Fibroblast of skin of back (primary cell): Measurements from ENCODE around the gene PCDHGA10. TPM values are rescaled to one million over a fixed set of nuclear protein-coding genes. Genes with fewer than 3 reads are reported as not detected.
"Not testable (repeated sequence)": the region's sequence is repeated elsewhere in the genome, so short reads cannot be mapped to it uniquely, and the experiment has no call there.

Source experiments
- DNase-seq: peaks from one replicate; pipeline ENCODE4 v3.0.0-alpha.2; 2013
- polyA plus RNA-seq, 2 experiments: library from polyadenylated mRNA; unstranded; fragments of 120-200 nt; gene quantifications; one replicate each; pipeline ENCODE4 v1.2.1, GENCODE V29; 2013; ENCODE audit not compliant: insufficient read length in 2 of 2

PCDHGA10 gene
- 3.5 TPM for polyA plus RNA-seq (2013, experiment 1 of 2; ENCODE audit: insufficient read length)
- polyA plus RNA-seq (2013, experiment 2 of 2; ENCODE audit: insufficient read length): 4.3 TPM

DNA sequence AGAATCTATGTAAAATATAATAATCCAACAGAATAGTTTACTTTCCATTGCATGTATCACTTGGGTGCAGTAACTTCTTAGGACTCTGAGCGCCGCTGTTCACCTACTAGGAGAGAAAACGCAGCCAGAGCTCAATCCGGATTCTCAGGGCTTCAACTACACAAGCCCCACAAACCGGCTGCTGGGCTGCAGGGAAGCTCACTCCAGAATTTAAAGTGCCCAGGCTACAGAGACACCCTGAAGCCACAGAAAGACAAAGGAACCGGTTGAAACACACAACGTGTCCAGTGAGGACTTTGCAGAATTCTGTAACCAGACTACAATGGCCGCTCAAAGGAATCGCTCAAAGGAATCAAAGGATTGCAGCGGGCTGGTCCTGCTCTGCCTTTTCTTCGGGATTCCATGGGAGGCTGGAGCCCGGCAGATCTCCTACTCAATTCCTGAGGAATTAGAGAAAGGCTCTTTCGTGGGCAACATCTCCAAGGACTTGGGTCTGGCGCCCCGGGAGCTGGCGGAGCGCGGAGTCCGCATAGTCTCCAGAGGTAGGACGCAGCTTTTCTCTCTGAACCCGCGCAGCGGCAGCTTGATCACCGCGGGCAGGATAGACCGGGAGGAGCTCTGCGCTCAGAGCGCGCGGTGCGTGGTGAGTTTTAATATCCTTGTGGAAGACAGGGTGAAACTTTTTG, at the start of gene PCDHGA10:
TSS of gene PCDHGA10 (plus strand) at position 134 of the 686 bp plus-strand sequence. CDS start at position 323, 189 bp downstream.
- DNase-seq: peak; percentile 75

- peak; percentile 42 for DNase-seq
Observed at GRCh38 chr5:141363952-141364660, 48.7 kb upstream of the PCDHGA10 start, which contains the start of gene PCDHGA5. Gene PCDHGA5 (plus strand): TSS chr5:141364162. CDS start chr5:141364331, 169 bp downstream.

- DNase-seq: no peak
Observed at GRCh38 chr5:141366016-141366896, 46.5 kb upstream of the PCDHGA10 start.

GRCh38 chr5:141369994-141370848, 42.6 kb upstream of the PCDHGA10 start, which contains the start of gene PCDHGB3:
Gene PCDHGB3 (plus strand): TSS chr5:141370242. CDS start chr5:141370395, 153 bp downstream.
- peak; percentile 69 for DNase-seq

- DNase-seq: no peak
Observed at GRCh38 chr5:141371572-141372475, 41.0 kb upstream of the PCDHGA10 start.

GRCh38 chr5:141373673-141374317, 39.0 kb upstream of the PCDHGA10 start, which contains the start of gene PCDHGA6:
Gene PCDHGA6 (plus strand): TSS chr5:141373891. CDS start chr5:141374084, 193 bp downstream.
- peak; percentile 55 for DNase-seq

- DNase-seq: no peak
Observed at GRCh38 chr5:141374627-141375026, 38.2 kb upstream of the PCDHGA10 start.

- DNase-seq: not testable (repeated sequence)
Observed at GRCh38 chr5:141375444-141376155, 37.2 kb upstream of the PCDHGA10 start.

GRCh38 chr5:141382469-141383294, 30.1 kb upstream of the PCDHGA10 start, which contains the start of gene PCDHGA7:
Gene PCDHGA7 (plus strand): TSS chr5:141382742. CDS start chr5:141382900, 158 bp downstream.
- peak; percentile 55 for DNase-seq

DNA sequence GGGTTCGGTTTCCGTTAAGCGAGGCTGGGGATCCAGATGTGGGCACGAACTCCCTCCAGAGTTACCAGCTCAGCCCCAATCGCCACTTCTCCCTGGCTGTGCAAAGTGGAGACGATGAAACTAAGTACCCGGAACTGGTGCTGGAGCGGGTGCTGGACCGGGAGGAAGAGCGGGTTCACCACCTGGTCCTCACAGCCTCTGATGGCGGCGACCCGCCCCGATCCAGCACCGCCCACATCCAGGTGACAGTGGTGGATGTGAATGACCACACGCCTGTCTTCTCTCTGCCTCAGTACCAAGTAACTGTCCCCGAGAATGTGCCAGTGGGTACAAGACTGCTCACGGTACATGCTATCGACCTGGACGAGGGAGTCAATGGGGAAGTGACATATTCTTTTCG, 29.4 kb upstream of the PCDHGA10 start:
- no peak for DNase-seq

DNA sequence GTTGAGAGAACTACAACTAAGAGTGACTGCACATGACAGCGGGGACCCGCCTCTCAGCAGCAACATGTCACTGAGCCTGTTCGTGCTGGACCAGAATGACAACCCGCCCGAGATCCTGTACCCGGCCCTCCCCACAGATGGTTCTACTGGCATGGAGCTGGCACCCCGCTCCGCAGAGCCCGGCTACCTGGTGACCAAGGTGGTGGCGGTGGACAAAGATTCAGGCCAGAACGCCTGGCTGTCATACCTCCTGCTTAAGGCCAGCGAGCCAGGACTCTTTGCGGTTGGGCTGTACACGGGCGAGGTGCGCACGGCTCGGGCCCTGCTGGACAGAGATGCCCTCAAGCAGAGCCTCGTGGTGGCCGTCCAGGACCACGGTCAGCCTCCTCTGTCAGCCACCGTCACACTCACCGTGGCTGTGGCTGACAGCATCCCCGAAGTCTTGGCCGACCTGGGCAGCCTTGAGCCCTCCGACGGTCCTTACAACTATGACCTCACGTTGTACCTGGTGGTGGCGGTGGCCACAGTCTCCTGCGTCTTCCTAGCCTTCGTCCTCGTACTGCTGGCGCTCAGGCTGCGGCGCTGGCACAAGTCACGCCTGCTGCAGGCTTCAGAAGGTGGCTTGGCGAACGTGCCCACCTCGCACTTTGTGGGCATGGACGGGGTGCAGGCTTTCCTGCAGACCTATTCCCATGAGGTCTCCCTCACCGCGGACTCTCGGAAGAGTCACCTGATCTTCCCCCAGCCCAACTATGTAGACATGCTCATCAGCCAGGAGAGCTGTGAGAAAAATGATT, 28.1 kb upstream of the PCDHGA10 start:
- no peak for DNase-seq

DNA sequence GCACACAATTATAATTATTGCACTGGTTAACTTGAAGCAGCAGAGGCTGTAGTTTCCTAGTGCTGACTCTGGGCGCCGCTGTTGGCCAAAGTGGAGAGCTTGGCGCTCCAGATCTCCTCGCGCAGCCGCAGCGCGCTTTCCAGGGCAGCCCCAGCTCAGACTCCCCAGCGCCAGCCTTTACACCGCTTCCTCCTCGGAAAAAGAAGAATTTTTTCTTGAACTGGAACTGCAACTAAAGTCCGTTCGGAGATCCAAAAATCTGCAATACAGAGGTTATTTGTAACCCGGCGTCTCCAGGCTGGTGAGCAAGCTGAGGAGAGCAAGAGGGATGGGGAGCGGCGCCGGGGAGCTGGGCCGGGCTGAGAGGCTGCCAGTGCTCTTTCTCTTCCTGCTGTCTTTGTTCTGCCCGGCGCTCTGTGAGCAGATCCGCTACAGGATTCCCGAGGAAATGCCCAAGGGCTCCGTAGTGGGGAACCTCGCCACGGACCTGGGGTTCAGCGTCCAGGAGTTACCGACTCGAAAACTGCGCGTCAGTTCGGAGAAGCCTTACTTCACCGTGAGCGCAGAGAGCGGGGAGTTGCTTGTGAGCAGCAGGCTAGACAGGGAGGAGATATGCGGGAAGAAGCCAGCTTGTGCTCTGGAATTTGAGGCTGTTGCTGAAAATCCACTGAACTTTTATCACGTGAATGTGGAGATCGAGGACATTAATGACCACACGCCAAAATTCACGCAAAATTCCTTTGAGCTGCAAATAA, 25.1 kb upstream of the PCDHGA10 start, which contains the start of gene PCDHGB4:
TSS of gene PCDHGB4 (plus strand) at position 142 of the 755 bp plus-strand sequence. CDS start at position 329, 187 bp downstream.
- peak; percentile 65 for DNase-seq

- no peak for DNase-seq
Observed at GRCh38 chr5:141388661-141389060, 24.1 kb upstream of the PCDHGA10 start.

DNA sequence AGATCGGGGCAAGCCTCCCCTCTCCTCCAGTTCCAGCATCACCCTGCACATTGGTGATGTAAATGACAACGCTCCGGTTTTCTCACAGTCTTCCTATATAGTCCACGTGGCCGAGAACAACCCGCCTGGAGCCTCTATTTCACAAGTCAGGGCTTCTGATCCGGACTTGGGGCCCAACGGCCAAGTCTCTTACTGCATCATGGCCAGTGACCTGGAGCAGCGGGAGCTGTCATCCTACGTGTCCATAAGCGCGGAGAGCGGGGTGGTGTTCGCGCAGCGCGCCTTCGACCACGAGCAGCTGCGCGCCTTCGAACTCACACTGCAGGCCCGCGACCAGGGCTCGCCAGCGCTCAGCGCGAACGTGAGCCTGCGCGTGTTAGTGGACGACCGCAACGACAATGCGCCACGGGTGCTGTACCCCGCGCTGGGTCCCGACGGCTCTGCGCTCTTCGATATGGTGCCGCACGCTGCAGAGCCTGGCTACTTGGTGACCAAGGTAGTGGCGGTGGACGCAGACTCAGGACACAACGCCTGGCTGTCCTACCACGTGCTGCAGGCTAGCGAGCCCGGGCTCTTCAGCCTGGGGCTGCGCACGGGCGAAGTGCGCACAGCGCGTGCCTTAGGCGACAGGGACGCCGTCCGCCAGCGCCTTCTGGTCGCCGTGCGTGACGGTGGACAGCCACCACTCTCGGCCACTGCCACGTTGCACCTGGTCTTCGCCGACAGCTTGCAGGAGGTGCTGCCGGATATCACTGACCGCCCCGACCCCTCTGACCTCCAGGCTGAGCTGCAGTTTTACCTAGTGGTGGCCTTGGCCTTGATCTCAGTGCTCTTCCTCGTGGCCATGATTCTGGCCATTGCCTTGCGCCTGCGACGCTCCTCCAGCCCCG, 23.4 kb upstream of the PCDHGA10 start:
- no peak for DNase-seq
